WERI-Rb-1 (cell line): ENCODE results near the gene DHRS3.

ENCODE experiments used
- DNase-seq: peaks from one replicate; pipeline ENCODE4 v3.0.0-alpha.2; 2020
- H3K27ac ChIP-seq: fragments of 250-450 bp; sonication (Bioruptor Pico); 2 replicates; pipeline ENCODE4 v1.5.1; 2020; ENCODE audit warnings: mild to moderate bottlenecking, moderate library complexity
- H3K27me3 ChIP-seq: fragments of 250-450 bp; sonication (Bioruptor Pico); 2 replicates; pipeline ENCODE4 v1.5.1; 2021; ENCODE audit warnings: mild to moderate bottlenecking, low read depth, moderate library complexity; ENCODE audit not compliant: insufficient read depth, severe bottlenecking
- H3K36me3 ChIP-seq: fragments of 250-450 bp; sonication (Bioruptor Pico); 2 replicates; pipeline ENCODE4 v1.5.1; 2020; ENCODE audit warnings: mild to moderate bottlenecking, moderate library complexity
- H3K4me3 ChIP-seq: 2 replicates; pipeline ENCODE4 v1.5.1; 2011; ENCODE audit warnings: low read depth, mild to moderate bottlenecking, control low read depth, low read length
- H3K9me3 ChIP-seq: fragments of 250-450 bp; sonication (Bioruptor Pico); 2 replicates; pipeline ENCODE4 v1.5.1; 2021; ENCODE audit warnings: mild to moderate bottlenecking, moderate library complexity; ENCODE audit not compliant: severe bottlenecking
- CTCF ChIP-seq: IDR thresholded peaks from 2 replicates; pipeline ENCODE4 v1.5.1; 2011; ENCODE audit warnings: low read depth, mild to moderate bottlenecking, control low read depth, inconsistent platforms, low read length

Gene DHRS3

DNA sequence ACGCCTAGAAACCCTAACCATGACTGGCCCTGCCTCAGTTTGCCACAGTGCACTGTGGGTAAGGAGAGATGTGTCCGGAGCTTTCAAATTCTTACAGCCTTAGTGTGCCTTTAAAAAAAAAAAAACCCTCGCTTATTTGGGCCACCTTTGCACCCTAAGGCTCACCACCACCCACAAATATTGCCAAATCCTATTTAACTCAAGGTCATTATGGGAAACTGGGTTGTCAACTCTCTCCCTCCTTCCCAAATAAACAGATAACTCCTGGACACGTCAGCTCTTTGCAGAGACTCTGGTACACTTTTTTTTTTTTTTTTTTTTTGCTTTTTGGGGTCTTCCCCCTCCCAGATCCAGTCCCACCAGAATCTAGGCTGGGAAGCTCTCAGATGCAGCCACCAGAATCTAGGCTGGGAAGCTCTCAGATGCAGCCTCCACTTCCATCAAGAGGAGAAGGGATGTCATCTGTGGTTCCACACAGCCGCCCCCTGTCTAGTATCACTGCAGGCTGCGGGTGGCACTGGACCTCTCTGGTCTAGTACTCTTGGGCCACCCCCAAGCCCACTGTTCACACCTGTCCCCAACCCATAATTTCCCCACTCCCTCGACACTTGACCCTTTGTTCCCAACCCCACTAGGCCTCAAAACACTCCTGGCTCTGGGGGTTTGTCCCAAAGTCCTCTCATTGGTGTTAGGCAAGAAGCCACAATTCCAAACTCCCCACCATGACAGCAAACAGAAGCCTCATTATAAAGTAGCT lies 3.4 kb downstream of the DHRS3 start:
- Histone ChIP-seq H3K27ac (no peak overlapping the region), H3K4me3 (no peak overlapping the region), H3K27me3 (peaks cover 83% of the 10 kb centered on the region), H3K9me3 (no peaks in the 10 kb centered on the region), H3K36me3 (no peaks in the 10 kb centered on the region)
- TF ChIP-seq CTCF: no peak
- DNase-seq: no peak

DNA sequence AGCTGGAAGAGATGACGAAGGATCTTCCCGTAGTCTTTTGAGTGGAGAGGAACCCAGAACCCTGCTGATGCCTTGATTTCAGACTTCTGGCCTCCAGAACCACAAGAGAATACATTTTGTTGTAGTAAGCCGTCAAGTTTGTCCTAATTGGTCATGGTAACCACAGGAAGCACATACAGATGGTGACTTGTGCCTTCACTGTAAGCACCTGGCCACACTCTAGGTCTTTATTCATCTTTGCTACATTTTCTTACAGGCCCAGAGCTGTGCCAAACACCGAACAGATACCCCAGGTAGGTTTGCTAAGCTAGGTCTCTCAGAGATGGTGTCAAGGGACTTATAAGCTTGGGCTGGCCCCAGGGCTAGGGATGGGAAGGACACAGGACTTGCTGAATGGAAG lies 4.8 kb downstream of the DHRS3 start:
- no peak for DNase-seq
- H3K9me3 ChIP-seq: no peaks in the 10 kb centered on the region
- H3K4me3 ChIP-seq: no peak overlapping the region
- no peak for TF ChIP-seq CTCF
- H3K27me3 ChIP-seq: peaks cover 80% of the 10 kb centered on the region
- no peak overlapping the region for H3K27ac ChIP-seq
- H3K36me3 ChIP-seq: no peaks in the 10 kb centered on the region

- Histone ChIP-seq H3K27me3 (peaks cover 60% of the 10 kb centered on the region), H3K27ac (no peak overlapping the region), H3K36me3 (no peaks in the 10 kb centered on the region), H3K9me3 (no peaks in the 10 kb centered on the region), H3K4me3 (no peak overlapping the region)
- TF ChIP-seq CTCF: no peak
- no peak for DNase-seq
These were observed 7.1 kb downstream of the DHRS3 start for GRCh38 chr1:12610941-12611340.

DNA sequence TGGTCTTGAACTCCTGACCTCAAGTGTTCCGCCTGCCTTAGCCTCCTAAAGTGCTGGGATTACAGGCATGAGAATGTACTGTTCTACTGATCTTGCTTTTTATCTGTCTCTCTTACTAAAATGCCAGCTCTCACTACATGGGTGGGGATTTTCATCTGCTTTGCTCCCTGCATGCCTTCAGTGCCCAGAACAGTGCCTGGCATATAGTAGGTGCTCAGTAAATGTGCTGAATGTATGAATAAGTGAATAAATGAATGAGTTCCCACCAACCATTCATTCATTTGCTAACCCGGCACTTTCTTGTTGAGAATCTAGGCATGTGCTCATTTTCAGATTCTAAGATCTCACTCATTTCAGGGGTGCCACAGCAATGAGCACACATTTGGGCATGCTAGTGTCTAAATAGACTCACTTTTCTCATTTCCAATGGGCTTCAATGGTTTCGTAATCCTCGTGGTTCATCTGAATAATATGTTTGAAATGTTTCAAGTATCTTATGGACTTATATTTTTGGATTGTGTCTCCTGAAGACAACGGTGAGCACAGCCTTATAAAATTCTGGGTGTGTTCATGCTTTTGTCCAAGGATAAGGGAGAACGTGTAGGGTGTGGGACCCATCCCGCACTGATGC lies 7.6 kb downstream of the DHRS3 start:
- no peak for DNase-seq
- H3K27me3 ChIP-seq: peaks cover 54% of the 10 kb centered on the region
- no peak for TF ChIP-seq CTCF
- no peaks in the 10 kb centered on the region for H3K9me3 ChIP-seq
- no peaks in the 10 kb centered on the region for H3K36me3 ChIP-seq
- H3K4me3 ChIP-seq: no peak overlapping the region
- no peak overlapping the region for H3K27ac ChIP-seq

DNA sequence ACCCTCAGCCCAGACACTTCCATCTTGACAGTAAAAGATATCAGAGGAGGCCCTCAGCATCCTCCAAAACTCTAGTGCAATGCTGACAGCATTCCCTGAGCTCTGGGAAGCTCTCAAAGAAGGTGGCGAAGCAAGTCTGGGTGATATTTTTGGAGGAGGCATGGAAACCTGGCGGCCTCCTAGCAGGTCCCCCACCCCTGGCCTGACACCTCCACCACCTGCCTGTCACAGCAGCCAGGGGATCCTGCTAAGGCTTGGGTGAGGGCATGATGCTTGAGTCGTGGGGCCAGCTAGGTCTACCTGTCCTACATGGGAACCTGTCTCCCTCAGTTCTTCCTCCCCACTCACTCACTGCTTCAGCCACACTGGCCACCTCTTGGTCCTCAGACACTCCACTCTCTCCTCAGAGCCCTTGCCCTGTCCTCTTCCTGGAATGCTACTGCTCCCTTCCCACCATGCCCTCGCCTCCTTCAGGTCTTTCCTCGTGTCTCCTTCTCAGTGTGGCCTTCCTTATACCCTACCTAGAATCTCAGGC lies 8.5 kb downstream of the DHRS3 start:
- H3K36me3 ChIP-seq: no peaks in the 10 kb centered on the region
- H3K27me3 ChIP-seq: peaks cover 47% of the 10 kb centered on the region
- no peaks in the 10 kb centered on the region for H3K9me3 ChIP-seq
- H3K27ac ChIP-seq: no peak overlapping the region
- H3K4me3 ChIP-seq: no peak overlapping the region
- no peak for DNase-seq
- no peak for TF ChIP-seq CTCF
